GM21381 (cell line): ENCODE measurements around the gene RBM23.
A peak's percentile ranks its signal among the peaks of the same experiment; 100 is the strongest.

Experiments used
- ATAC-seq: cut with Tn5 transposase; IDR thresholded peaks from one replicate; pipeline ENCODE4 v1.9.1; 2021; ENCODE audit warnings: mild to moderate bottlenecking, moderate library complexity; ENCODE audit not compliant: unreplicated experiment

Gene RBM23

DNA sequence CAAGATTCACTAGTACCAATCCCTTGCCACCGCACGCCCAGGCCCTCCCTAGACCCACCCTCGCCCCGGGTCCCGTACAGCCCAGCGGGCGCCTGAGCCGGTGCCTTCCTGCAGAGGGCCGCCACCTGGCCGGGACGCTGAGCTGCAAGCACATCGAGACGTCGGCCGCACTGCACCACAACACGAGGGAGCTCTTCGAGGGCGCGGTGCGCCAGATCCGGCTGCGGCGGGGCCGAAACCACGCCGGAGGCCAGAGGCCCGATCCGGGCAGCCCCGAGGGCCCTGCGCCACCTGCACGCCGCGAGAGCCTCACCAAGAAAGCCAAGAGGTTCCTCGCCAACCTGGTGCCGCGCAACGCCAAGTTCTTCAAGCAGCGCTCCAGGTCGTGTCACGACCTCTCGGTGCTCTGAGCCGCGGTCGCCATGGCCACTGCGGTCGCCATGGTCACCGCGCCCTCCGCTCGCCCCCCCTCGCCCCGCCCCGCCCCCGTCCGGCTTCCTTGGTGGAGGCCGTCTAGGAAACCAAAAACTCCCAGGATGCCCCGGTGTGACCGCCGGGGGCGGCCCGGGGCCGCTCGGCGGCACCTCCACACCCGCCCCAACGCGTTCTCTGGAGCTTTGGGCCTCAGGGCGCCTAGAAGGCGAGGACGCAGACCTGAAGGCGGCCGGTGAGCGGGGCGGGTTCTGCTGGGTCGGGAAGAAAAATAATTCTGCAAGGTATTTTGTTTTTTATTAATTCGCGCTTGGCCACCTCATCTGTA, 32.3 kb downstream of the RBM23 start:
- peak; percentile 52 for ATAC-seq

DNA sequence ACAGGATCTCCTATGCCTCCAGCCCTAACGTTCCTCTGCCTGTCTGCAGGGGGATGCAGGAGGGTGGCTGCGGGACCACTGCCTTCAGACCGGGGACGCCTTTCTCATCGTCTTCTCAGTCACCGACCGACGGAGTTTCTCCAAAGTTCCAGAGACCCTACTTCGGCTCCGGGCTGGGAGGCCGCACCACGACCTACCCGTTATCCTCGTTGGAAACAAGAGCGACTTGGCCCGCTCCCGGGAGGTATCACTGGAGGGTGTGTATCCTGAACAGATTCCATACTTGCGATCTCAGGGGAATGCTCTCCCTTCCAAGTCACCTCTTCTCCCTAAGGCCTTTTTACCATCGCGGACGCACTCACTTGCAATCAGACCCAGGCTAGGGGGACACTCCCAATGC, 33.0 kb downstream of the RBM23 start:
- no peak for ATAC-seq

DNA sequence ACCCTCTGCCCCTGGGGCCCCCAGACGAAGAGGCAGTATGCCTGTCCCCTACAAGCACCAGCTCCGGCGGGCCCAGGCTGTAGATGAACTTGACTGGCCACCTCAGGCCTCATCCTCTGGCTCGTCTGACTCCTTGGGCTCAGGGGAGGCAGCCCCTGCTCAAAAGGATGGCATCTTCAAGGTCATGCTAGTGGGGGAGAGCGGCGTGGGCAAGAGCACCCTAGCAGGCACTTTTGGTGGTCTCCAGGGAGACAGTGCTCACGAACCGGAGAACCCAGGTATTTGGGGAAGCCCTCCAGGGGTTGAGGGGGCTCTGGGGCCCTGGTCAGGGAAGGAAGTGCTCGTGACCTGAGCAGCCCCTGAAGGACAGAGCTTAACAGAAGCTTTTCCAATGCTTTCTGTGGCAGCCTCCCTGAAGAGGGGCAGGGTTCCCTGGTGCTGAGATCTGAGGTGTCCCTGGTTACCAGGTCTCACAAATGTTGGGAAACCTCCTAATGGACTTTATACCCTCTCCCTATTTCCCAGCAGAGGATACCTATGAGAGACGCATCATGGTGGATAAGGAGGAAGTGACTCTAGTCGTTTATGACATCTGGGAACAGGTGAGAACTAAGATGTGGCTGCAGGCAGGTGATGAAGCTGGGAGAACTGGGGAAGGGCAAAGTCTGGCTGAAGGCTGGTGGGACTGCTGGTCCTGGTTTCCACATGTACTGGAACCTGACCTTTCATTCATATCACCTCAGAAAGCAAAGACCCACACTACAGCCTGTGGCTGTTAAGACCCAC, 34.0 kb downstream of the RBM23 start:
- no peak for ATAC-seq

- ATAC-seq = no peak
Observed at GRCh38 chr14:22884076-22884737, 34.7 kb downstream of the RBM23 start.

- ATAC-seq = no peak
Observed at GRCh38 chr14:22883173-22883976, 35.6 kb downstream of the RBM23 start, which contains the start of gene REM2. REM2 (plus strand) TSS chr14:22883222; CDS start chr14:22883288, 66 bp downstream.

DNA sequence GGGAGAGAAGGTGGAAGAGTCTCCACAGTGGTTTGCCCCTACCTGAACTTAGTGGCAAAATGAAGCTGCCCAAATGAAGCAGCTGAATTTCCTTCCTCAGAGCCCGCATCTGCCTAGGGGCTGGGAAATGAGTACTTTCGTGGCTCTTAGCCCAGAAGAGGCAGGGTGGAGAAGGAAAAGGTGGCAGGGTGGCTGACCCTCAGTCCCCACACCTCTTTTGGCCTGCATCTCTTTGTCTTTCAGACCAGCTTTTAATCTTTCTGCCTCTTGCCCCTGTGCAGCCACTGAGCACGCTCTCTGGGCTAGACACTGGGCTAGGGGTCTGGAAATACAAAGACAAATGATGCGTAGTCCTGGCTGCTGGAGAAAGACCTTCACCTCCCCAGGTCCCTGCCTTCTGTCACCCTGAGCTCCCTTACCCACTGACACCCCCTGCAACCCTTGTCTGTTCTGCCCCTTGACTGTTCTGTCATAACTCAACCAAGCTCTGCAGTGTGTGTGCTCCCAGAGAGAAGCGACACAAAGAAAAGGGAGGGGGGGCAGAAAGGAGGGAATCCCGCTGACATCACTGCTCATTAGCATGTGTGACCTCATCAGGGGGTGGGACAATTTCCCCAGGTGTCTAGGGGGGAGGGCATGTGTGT, 36.3 kb downstream of the RBM23 start:
- no peak for ATAC-seq

- ATAC-seq = no peak
Observed at GRCh38 chr14:22882064-22882463, 36.9 kb downstream of the RBM23 start.

- ATAC-seq = no peak
Observed at GRCh38 chr14:22878271-22879246, 40.4 kb downstream of the RBM23 start.

DNA sequence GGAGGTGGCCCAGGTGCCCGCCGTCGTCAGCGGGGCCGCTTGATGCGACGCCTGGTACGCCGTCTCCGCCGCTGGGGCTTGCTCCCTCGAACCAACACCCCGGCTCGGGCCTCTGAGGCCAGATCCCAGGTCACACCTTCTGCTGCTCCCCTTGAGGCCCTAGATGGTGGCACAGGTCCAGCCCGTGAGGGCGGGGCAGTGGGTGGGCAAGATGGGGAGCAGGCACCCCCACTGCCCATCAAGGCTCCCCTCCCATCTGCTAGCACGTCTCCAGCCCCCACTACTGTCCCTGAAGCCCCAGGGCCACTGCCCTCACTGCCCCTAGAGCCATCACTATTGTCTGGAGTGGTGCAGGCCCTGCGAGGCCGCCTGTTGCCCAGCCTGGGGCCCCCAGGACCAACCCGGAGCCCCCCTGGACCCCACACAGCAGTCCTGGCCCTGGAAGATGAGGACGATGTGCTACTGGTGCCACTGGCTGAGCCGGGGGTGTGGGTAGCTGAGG, 41.9 kb downstream of the RBM23 start:
- no peak for ATAC-seq

DNA sequence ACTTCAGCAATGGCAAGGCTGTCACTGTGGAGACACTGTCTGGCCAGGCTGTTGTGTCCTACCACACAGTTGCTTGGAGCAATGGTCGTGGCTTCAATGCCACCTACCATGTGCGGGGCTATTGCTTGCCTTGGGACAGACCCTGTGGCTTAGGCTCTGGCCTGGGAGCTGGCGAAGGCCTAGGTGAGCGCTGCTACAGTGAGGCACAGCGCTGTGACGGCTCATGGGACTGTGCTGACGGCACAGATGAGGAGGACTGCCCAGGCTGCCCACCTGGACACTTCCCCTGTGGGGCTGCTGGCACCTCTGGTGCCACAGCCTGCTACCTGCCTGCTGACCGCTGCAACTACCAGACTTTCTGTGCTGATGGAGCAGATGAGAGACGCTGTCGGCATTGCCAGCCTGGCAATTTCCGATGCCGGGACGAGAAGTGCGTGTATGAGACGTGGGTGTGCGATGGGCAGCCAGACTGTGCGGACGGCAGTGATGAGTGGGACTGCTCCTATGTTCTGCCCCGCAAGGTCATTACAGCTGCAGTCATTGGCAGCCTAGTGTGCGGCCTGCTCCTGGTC, 43.1 kb downstream of the RBM23 start:
- ATAC-seq = no peak

- no peak for ATAC-seq
Observed at GRCh38 chr14:22875003-22875747, 43.8 kb downstream of the RBM23 start.

DNA sequence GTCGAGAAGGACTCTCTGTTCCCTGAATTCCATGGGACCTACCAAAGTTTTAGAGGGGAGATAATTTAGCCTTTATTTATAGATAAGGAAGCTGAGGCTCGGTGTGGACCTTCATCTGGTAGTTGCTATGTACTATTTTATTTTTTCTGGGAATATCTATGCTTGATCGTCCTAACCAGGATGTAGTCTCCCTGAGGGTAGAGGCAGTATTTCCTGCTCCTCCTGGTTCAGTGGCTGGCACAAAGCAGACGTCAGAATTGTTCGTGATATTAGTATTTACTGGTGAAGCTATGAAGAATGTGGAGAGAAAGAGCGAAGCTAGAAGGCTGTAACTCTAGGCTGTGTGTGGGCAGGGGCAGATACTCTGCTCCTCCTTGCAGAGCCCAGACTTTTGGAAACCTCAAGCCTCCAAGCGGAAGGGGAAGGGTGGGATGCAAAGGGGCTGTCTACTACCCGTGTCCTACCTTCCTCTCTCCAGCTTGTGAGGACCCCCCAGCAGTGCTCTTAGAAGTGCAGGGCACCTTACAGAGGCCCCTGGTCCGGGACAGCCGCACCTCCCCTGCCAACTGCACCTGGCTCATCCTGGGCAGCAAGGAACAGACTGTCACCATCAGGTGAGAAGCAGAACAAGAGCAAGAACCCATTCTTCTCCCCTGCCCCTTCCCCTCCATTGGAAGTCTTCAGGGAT, 46.0 kb downstream of the RBM23 start:
- ATAC-seq = no peak

DNA sequence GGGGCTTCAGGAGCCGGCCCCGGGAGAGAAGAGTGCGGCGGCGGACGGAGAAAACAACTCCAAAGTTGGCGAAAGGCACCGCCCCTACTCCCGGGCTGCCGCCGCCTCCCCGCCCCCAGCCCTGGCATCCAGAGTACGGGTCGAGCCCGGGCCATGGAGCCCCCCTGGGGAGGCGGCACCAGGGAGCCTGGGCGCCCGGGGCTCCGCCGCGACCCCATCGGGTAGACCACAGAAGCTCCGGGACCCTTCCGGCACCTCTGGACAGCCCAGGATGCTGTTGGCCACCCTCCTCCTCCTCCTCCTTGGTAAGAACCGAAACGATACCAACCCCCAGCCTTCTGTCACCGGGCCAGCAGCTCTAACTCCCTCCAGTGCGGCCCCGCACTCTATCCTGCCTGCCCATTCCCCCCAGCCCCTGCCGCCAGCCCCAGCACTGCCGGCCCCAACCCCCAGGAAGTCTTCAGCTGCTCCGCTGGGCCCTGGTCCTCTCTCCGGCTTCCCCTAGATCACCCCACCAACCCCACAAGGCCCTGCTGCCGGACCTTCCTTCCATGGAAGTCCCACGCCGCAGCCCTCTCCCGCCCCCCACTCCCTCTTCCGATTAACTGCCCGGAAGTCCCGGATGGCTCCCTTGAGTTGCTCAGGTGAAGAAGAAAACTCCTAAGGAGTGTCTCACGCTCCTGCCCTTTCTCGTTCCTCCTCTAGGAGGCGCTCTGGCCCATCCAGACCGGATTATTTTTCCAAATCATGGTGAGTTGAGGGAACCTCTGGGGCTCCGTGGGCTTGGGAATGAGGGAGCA, 46.7 kb downstream of the RBM23 start:
- peak; percentile 25 for ATAC-seq

DNA sequence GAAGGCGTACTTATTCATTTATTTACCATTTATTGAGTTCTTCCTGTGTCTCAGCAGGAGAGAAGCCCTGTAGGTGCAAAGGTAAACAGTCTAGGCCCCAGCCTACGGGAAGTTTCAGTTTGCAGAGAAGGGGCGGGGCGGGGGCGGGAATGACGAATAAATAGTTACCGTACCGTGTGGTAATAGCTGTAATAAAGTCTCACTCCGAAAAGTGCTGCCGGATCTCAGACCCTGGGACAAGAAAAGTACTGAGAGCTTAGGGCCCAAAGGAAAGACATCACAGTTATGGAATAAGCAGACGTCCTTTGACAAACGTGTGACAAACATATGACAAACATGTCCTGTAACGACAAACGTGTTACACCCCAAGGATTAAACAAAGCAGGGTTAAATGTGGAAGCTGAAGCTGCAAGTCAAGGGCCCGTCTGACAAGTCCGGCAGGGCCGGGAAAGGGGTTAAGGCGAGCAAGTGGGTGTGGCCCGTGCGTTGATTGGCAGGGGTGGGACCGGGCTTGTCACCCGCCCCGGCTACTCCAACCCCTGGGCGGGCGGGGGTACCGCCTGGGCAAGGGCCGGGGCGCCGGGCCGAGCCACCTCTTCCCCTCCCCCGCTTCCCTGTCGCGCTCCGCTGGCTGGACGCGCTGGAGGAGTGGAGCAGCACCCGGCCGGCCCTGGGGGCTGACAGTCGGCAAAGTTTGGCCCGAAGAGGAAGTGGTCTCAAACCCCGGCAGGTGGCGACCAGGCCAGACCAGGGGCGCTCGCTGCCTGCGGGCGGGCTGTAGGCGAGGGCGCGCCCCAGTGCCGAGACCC, 47.5 kb downstream of the RBM23 start, which contains the start of gene LRP10:
Gene LRP10 (plus strand): TSS at position 517 of the 809 bp plus-strand sequence. CDS start 564 bp downstream, outside the sequence.
- ATAC-seq = peak; percentile 76

DNA sequence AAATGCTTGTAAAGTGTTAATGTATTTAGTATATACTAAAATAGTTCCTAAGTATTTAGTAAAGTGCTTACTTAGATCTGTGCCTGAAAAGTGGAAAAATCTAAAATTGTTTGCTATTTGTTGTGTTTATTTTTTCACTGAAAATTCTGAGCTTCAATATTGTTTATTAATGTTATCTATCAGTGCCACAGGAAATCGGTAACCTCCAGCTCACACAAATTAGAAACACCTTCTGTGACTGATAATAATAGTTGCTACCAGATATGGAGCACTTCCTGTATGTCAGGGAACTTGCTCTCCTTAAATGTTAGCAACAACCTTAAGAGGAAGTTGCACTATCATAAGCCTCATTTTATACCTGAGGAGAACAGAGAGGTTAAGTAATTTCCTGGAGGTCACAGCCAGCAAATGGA, 48.1 kb downstream of the RBM23 start:
- peak; percentile 39 for ATAC-seq

- ATAC-seq = no peak
Observed at GRCh38 chr14:22866874-22867273, 52.1 kb downstream of the RBM23 start.
